Stomach (tissue), 9 donors: ENCODE results near the gene CCDC184. TPM values are rescaled to one million over a fixed set of nuclear protein-coding genes. Genes with fewer than 3 reads are reported as not detected.
"Not testable (repeated sequence)": the region's sequence is repeated elsewhere in the genome, so short reads cannot be mapped to it uniquely, and the experiment has no call there.

Source experiments
- DNase-seq, 2 donors: peaks; one replicate each; pipeline versions ENCODE4 v3.0.0 to v3.0.0-alpha.2; 2013 to 2019
- H3K27ac ChIP-seq, 5 donors: fragments of 200-600 bp in 4 of 5; sonication (generic) in 4 of 5; one replicate each; pipeline ENCODE4 v1.5.1; 2013 to 2019; ENCODE audit warnings: mild to moderate bottlenecking in 1 of 5, moderate library complexity in 1 of 5
- H3K27me3 ChIP-seq, 3 donors: fragments of 200-600 bp; sonication (generic); one replicate each; pipeline ENCODE4 v1.5.1; 2017 to 2019; ENCODE audit warnings: mixed run types in 1 of 3
- H3K36me3 ChIP-seq, 4 donors: fragments of 200-600 bp; sonication (generic); 1 replicate in 3 of 4; 2 replicates in 1 of 4; pipeline ENCODE4 v1.5.1; 2016 to 2019
- H3K4me1 ChIP-seq, 4 donors: fragments of 200-600 bp; sonication (generic); one replicate each; pipeline ENCODE4 v1.5.1; 2016 to 2019
- H3K4me3 ChIP-seq, 4 donors: fragments of 200-600 bp; sonication (generic) in 3 of 4; one replicate each; pipeline ENCODE4 v1.5.1; 2016 to 2019; ENCODE audit warnings: mild to moderate bottlenecking in 1 of 4
- H3K9me3 ChIP-seq, 4 donors: fragments of 200-600 bp; sonication (generic); one replicate each; pipeline ENCODE4 v1.5.1; 2016 to 2019
- CTCF ChIP-seq, 7 experiments: fragments of 450-650 bp in 4 of 7; fragments of 200-600 bp in 3 of 7; sonication (generic) in 3 of 7; IDR thresholded peaks; one replicate each; pipeline ENCODE4 v1.5.1; 2016 to 2019; ENCODE audit warnings: antibody characterized with exemption in 7 of 7, control low read depth in 2 of 7, mild to moderate bottlenecking in 1 of 7
- EP300 ChIP-seq: sonication (generic); formaldehyde crosslinking; IDR thresholded peaks from one replicate; pipeline ENCODE4 v1.6.1; 2017; ENCODE audit warnings: antibody characterized with exemption
- POLR2A ChIP-seq, 4 donors: fragments of 450-650 bp; IDR thresholded peaks; one replicate each; pipeline ENCODE4 v1.6.1; 2016; ENCODE audit warnings: antibody characterized with exemption in 4 of 4, control low read depth in 2 of 4, mild to moderate bottlenecking in 1 of 4, moderate library complexity in 1 of 4
- POLR2AphosphoS5 ChIP-seq, 3 donors: sonication (generic); formaldehyde crosslinking; IDR thresholded peaks; one replicate each; pipeline ENCODE4 v1.6.1; 2016; ENCODE audit warnings: antibody characterized with exemption in 3 of 3
- WGBS, 5 donors: extraction: QIAGEN DNeasy Blood & Tissue Kit in 3 of 5; methylation state at CpG; one replicate each; pipeline versions ENCODE4 v1.1.5 to v1.1.7; 2013 to 2018; 5-methylcytosine and 5-hydroxymethylcytosine counted together
- intact Hi-C: fragments of 100-400 bp; cut with DNase I; formaldehyde crosslinking; loops from one replicate; pipeline ENCODE4 v1.15.1; 2023; ENCODE audit warnings: low total_unique reads
- polyA plus RNA-seq, 3 donors: library from polyadenylated mRNA; stranded (reverse); fragments of 200-250 nt; gene quantifications; one replicate each; pipeline ENCODE4 v1.2.3, GENCODE V29; 2013
- total RNA-seq, 5 donors: library from RNA; depleted of rRNA; stranded (reverse); fragments of >200 nt; gene quantifications; one replicate each; pipeline versions ENCODE4 v1.1.0 to v1.2.3, GENCODE V29; 2014 to 2016
- donor health status: healthy with polysubstance abuse.
- donor health status: Bipolar disorder and iron deficiency.
- donor health status: healthy.

CCDC184 gene
- total and polyA plus RNA-seq, 8 donors = 0.29 to 4.7 (median 0.99) TPM; not detected in 2

- DNase-seq = no peak
- Histone ChIP-seq H3K9me3 (no peaks in the 10 kb centered on the region), H3K36me3 (peaks cover 46 to 100% (median 99%) of the 10 kb centered on the region in 4 donors), H3K4me1 (peaks cover 0 to 4% (median 0%) of the 10 kb centered on the region in 4 donors), H3K4me3 (no peak overlapping the region), H3K27ac (no peak overlapping the region), H3K27me3 (no peaks in the 10 kb centered on the region)
- 85 to 94% (median 93%) methylated on average over 2 of the region's 2 CpGs for WGBS, 5 donors
- intact Hi-C loops = no loop called here
- TF ChIP-seq CTCF (IDR thresholded peaks at IDR 0.05) (no peak), EP300 (no peak), POLR2AphosphoS5 (IDR thresholded peaks at IDR 0.05) (no peak)
Measured at GRCh38 chr12:48143898-48144297, 39.5 kb upstream of the CCDC184 start.

GRCh38 chr12:48145981-48146380 is 37.5 kb upstream of the CCDC184 start:
- DNase-seq = no peak
- H3K4me1 ChIP-seq = peaks cover 0 to 4% (median 0%) of the 10 kb centered on the region in 4 donors
- H3K36me3 ChIP-seq = peaks cover 59 to 100% (median 99%) of the 10 kb centered on the region in 4 donors
- no peak overlapping the region for H3K4me3 ChIP-seq
- TF ChIP-seq EP300 = no peak
- no peak for TF ChIP-seq CTCF (IDR thresholded peaks at IDR 0.05)
- TF ChIP-seq POLR2AphosphoS5 (IDR thresholded peaks at IDR 0.05) = no peak
- no peak for TF ChIP-seq POLR2A (IDR thresholded peaks at IDR 0.05)
- H3K27ac ChIP-seq = no peak overlapping the region
- H3K27me3 ChIP-seq = no peaks in the 10 kb centered on the region
- no peaks in the 10 kb centered on the region for H3K9me3 ChIP-seq
- 50 to 58% (median 55%) methylated on average over 1 of the region's 1 CpG for WGBS, 5 donors
- intact Hi-C loops = no loop called here

GRCh38 chr12:48151103-48151771 is 32.2 kb upstream of the CCDC184 start:
- peaks cover 36 to 75% (median 72%) of the 10 kb centered on the region in 4 donors for H3K36me3 ChIP-seq
- H3K9me3 ChIP-seq = no peaks in the 10 kb centered on the region
- no peak for DNase-seq
- WGBS, 5 donors = 62 to 87% (median 78%) methylated on average over 2 of the region's 2 CpGs
- intact Hi-C loops = no loop called here
- H3K27ac ChIP-seq = no peak overlapping the region
- no peaks in the 10 kb centered on the region for H3K27me3 ChIP-seq
- TF ChIP-seq CTCF (IDR thresholded peaks at IDR 0.05) = no peak
- no peak for TF ChIP-seq EP300
- TF ChIP-seq POLR2AphosphoS5 (IDR thresholded peaks at IDR 0.05) = no peak
- no peak for TF ChIP-seq POLR2A (IDR thresholded peaks at IDR 0.05)
- H3K4me3 ChIP-seq = no peak overlapping the region
- peaks cover under 1 to 27% (median 18%) of the 10 kb centered on the region in 4 donors for H3K4me1 ChIP-seq

- intact Hi-C loops = not testable (repeated sequence)
- peak overlapping the region in 2 of 4 donors; percentile 78 to 97 for H3K4me3 ChIP-seq
Measured at GRCh38 chr12:48155786-48156185, 27.7 kb upstream of the CCDC184 start.

GRCh38 chr12:48156652-48157017 is 26.8 kb upstream of the CCDC184 start:
- peak overlapping the region in 4 of 5 donors; percentile 81 to 91 (median 86) for H3K27ac ChIP-seq
- 22 to 28% (median 27%) methylated on average over 8 of the region's 8 CpGs for WGBS, 5 donors
- no peaks in the 10 kb centered on the region for H3K27me3 ChIP-seq
- no peak for DNase-seq
- intact Hi-C loops = no loop called here
- peak overlapping the region; percentile 72 to 97 (median 80) for H3K4me3 ChIP-seq
- peaks cover 2 to 21% (median 19%) of the 10 kb centered on the region in 4 donors for H3K36me3 ChIP-seq
- no peak for TF ChIP-seq POLR2A (IDR thresholded peaks at IDR 0.05)
- TF ChIP-seq POLR2AphosphoS5 (IDR thresholded peaks at IDR 0.05) = no peak
- TF ChIP-seq EP300 = no peak
- no peak for TF ChIP-seq CTCF (IDR thresholded peaks at IDR 0.05)
- no peaks in the 10 kb centered on the region for H3K9me3 ChIP-seq
- peaks cover 5 to 38% (median 24%) of the 10 kb centered on the region in 4 donors for H3K4me1 ChIP-seq

More at GRCh38 chr12:48155786-48156185, 27.7 kb upstream of the CCDC184 start:
- H3K27ac ChIP-seq, DNase-seq, H3K27me3 ChIP-seq, H3K9me3 ChIP-seq: not testable (repeated sequence)
- Histone ChIP-seq H3K36me3 (peaks cover 11 to 30% (median 28%) of the 10 kb centered on the region in 4 donors), H3K4me1 (peaks cover 5 to 38% (median 24%) of the 10 kb centered on the region in 4 donors)
- WGBS, 5 donors = 88 to 97% (median 96%) methylated on average over 5 of the region's 5 CpGs
